Activated T-cell treated with anti-CD3 and anti-CD28 coated beads for 24 hours (primary cell): ENCODE results near the gene SNX1.
A peak's percentile ranks its signal among the peaks of the same experiment; 100 is the strongest.
"Not testable (repeated sequence)": the region's sequence is repeated elsewhere in the genome, so short reads cannot be mapped to it uniquely, and the experiment has no call there.

Experiments
- DNase-seq: peaks from one replicate; pipeline ENCODE4 v3.0.0-alpha.2; 2020; ENCODE audit warnings: low read depth

SNX1 gene

GRCh38 chr15:64073496-64073895, 22.3 kb upstream of the SNX1 start:
- not testable (repeated sequence) for DNase-seq

GRCh38 chr15:64082757-64083156, 13.0 kb upstream of the SNX1 start:
- no peak for DNase-seq

GRCh38 chr15:64089543-64090280, 6.1 kb upstream of the SNX1 start:
- DNase-seq: no peak

- DNase-seq: no peak
Observed at GRCh38 chr15:64090527-64090926, 5.3 kb upstream of the SNX1 start.

GRCh38 chr15:64092075-64092820, 3.5 kb upstream of the SNX1 start:
- no peak for DNase-seq

- peak; percentile 22 for DNase-seq
Observed at GRCh38 chr15:64092864-64093626, 2.7 kb upstream of the SNX1 start.

GRCh38 chr15:64093627-64094417, 2.0 kb upstream of the SNX1 start, which contains the start of gene CIAO2A:
TSS of gene CIAO2A (minus strand) at chr15:64093838. CDS start at chr15:64093768, 70 bp downstream.
- DNase-seq: peak; percentile 92

GRCh38 chr15:64095431-64095794, 369 bp upstream of the SNX1 start:
- DNase-seq: no peak

GRCh38 chr15:64096668-64097384, 1.0 kb downstream of the SNX1 start:
- no peak for DNase-seq

- no peak for DNase-seq
Observed at GRCh38 chr15:64099379-64099778, 3.6 kb downstream of the SNX1 start.

GRCh38 chr15:64100958-64101357, 5.2 kb downstream of the SNX1 start:
- no peak for DNase-seq

- DNase-seq: no peak
Observed at GRCh38 chr15:64102497-64102896, 6.7 kb downstream of the SNX1 start.

GRCh38 chr15:64105113-64105704, 9.4 kb downstream of the SNX1 start:
- DNase-seq: no peak

GRCh38 chr15:64107337-64107736, 11.6 kb downstream of the SNX1 start:
- DNase-seq: no peak

GRCh38 chr15:64110108-64110701, 14.4 kb downstream of the SNX1 start:
- DNase-seq: not testable (repeated sequence)

- DNase-seq: no peak
Observed at GRCh38 chr15:64110950-64111678, 15.3 kb downstream of the SNX1 start.

GRCh38 chr15:64111679-64112050, 15.9 kb downstream of the SNX1 start:
- no peak for DNase-seq

- no peak for DNase-seq
Observed at GRCh38 chr15:64112073-64112772, 16.4 kb downstream of the SNX1 start.

- no peak for DNase-seq
Observed at GRCh38 chr15:64112904-64113303, 17.1 kb downstream of the SNX1 start.
